GM21717 (cell line): ENCODE data around the gene RASSF4.
A peak's percentile ranks its signal among the peaks of the same experiment; 100 is the strongest.

ENCODE experiments used
- ATAC-seq: cut with Tn5 transposase; IDR thresholded peaks from one replicate; pipeline ENCODE4 v1.9.1; 2021; ENCODE audit warnings: mild to moderate bottlenecking, moderate library complexity; ENCODE audit not compliant: unreplicated experiment

RASSF4 gene

GRCh38 chr10:44947371-44948152 is 12.0 kb upstream of the RASSF4 start:
- ATAC-seq: peak; percentile 62

GRCh38 chr10:44948642-44949041 is 11.0 kb upstream of the RASSF4 start:
- ATAC-seq: no peak

GRCh38 chr10:44949127-44949802 is 10.3 kb upstream of the RASSF4 start:
- ATAC-seq: no peak

- ATAC-seq: no peak
These were observed 9.7 kb upstream of the RASSF4 start for GRCh38 chr10:44949915-44950314.

GRCh38 chr10:44950326-44951225 is 9.0 kb upstream of the RASSF4 start:
- no peak for ATAC-seq

- no peak for ATAC-seq
These were observed 7.9 kb upstream of the RASSF4 start for GRCh38 chr10:44951576-44952226.

GRCh38 chr10:44952779-44953231 is 6.8 kb upstream of the RASSF4 start:
- ATAC-seq: no peak

GRCh38 chr10:44954042-44954441 is 5.6 kb upstream of the RASSF4 start:
- ATAC-seq: no peak

- no peak for ATAC-seq
These were observed 4.6 kb upstream of the RASSF4 start for GRCh38 chr10:44954962-44955361.

GRCh38 chr10:44955413-44956070 is 4.1 kb upstream of the RASSF4 start:
- no peak for ATAC-seq

GRCh38 chr10:44956226-44956625 is 3.4 kb upstream of the RASSF4 start:
- no peak for ATAC-seq

- ATAC-seq: no peak
These were observed 2.6 kb upstream of the RASSF4 start for GRCh38 chr10:44956717-44957706.

- no peak for ATAC-seq
These were observed 1.3 kb upstream of the RASSF4 start for GRCh38 chr10:44958196-44958897.

- no peak for ATAC-seq
These were observed 730 bp upstream of the RASSF4 start for GRCh38 chr10:44958898-44959246.

- ATAC-seq: no peak
These were observed 472 bp downstream of the RASSF4 start for GRCh38 chr10:44960088-44960460.

- ATAC-seq: no peak
These were observed 1.1 kb downstream of the RASSF4 start for GRCh38 chr10:44960482-44961229.

- no peak for ATAC-seq
These were observed 1.6 kb downstream of the RASSF4 start for GRCh38 chr10:44961230-44961571.
